MM.1S (cell line): ENCODE measurements around the gene IFI44L.

Experiments used
- DNase-seq: peaks from one replicate; pipeline ENCODE4 v3.0.0-alpha.2; 2015
- H2AFZ ChIP-seq: fragments of 300-600 bp; sonication (generic); 2 replicates; pipeline ENCODE4 v1.6.0; 2016; ENCODE audit warnings: antibody characterized with exemption, low read length
- H3F3A ChIP-seq: fragments of 300-600 bp; sonication (generic); 2 replicates; pipeline ENCODE4 v1.6.1; 2016; ENCODE audit warnings: mild to moderate bottlenecking, antibody characterized with exemption, low read length, moderate library complexity, mixed read lengths; ENCODE audit not compliant: insufficient read depth
- H3K27ac ChIP-seq: fragments of 300-600 bp; sonication (generic); 2 replicates; pipeline ENCODE4 v1.5.1; 2016; ENCODE audit warnings: mild to moderate bottlenecking, low read length
- H3K27me3 ChIP-seq: fragments of 300-600 bp; sonication (generic); replicated peaks from 2 replicates; pipeline ENCODE4 v1.6.0; 2016; ENCODE audit warnings: low read length; ENCODE audit not compliant: insufficient read depth
- H3K36me3 ChIP-seq: fragments of 300-600 bp; sonication (generic); replicated peaks from 2 replicates; pipeline ENCODE4 v1.6.1; 2016; ENCODE audit warnings: mild to moderate bottlenecking, low read length, mixed read lengths; ENCODE audit not compliant: insufficient read depth
- H3K4me1 ChIP-seq: fragments of 300-600 bp; sonication (generic); 2 replicates; pipeline ENCODE4 v1.6.1; 2016; ENCODE audit warnings: low read length, mixed read lengths
- H3K4me2 ChIP-seq: fragments of 300-600 bp; sonication (generic); 2 replicates; pipeline ENCODE4 v1.6.0; 2016; ENCODE audit warnings: low read depth, low read length
- H3K4me3 ChIP-seq: fragments of 300-600 bp; sonication (generic); 2 replicates; pipeline ENCODE4 v1.5.1; 2016; ENCODE audit warnings: low read length, mixed read lengths
- H3K79me2 ChIP-seq: fragments of 300-600 bp; sonication (generic); 2 replicates; pipeline ENCODE4 v1.6.1; 2016; ENCODE audit warnings: mixed run types, low read length, mixed read lengths
- H3K9ac ChIP-seq: fragments of 300-600 bp; sonication (generic); 2 replicates; pipeline ENCODE4 v1.6.1; 2016; ENCODE audit warnings: low read length, mixed read lengths
- H3K9me2 ChIP-seq: fragments of 300-600 bp; sonication (generic); replicated peaks from 2 replicates; pipeline ENCODE4 v1.6.1; 2016; ENCODE audit warnings: mild to moderate bottlenecking, low read length, mixed read lengths; ENCODE audit not compliant: insufficient read depth
- H3K9me3 ChIP-seq: fragments of 300-600 bp; sonication (generic); replicated peaks from 2 replicates; pipeline ENCODE4 v1.6.1; 2016; ENCODE audit warnings: mild to moderate bottlenecking, low read length, mixed read lengths; ENCODE audit not compliant: insufficient read depth
- H4K20me1 ChIP-seq: fragments of 300-600 bp; sonication (generic); 2 replicates; pipeline ENCODE4 v1.6.1; 2016; ENCODE audit warnings: mild to moderate bottlenecking, low read length, moderate library complexity, mixed read lengths; ENCODE audit not compliant: insufficient read depth
- CTCF ChIP-seq: fragments of 300-600 bp; sonication (generic); IDR thresholded peaks from 2 replicates; pipeline ENCODE4 v1.5.1; 2016; ENCODE audit warnings: antibody characterized with exemption, low read length, mixed read lengths
- EZH2 ChIP-seq: fragments of 300-600 bp; sonication (generic); optimal IDR thresholded peaks from 2 replicates; pipeline ENCODE3; 2017; ENCODE audit warnings: low read depth, mild to moderate bottlenecking, antibody characterized with exemption, low read length, mixed read lengths
- EZH2phosphoT487 ChIP-seq: fragments of 300-600 bp; sonication (generic); IDR thresholded peaks from 2 replicates; pipeline ENCODE4 v1.6.1; 2018; ENCODE audit warnings: antibody characterized with exemption, low read length

IFI44L gene

GRCh38 chr1:78665809-78666208 is 45.6 kb downstream of the IFI44L start:
- H3K79me2 ChIP-seq: no peaks in the 10 kb centered on the region
- no peaks in the 10 kb centered on the region for H4K20me1 ChIP-seq
- TF ChIP-seq EZH2 (no peak), CTCF (no peak), EZH2phosphoT487 (no peak)
- no peaks in the 10 kb centered on the region for H3K4me1 ChIP-seq
- no peak for DNase-seq
- no peak overlapping the region for H3K4me3 ChIP-seq
- no peaks in the 10 kb centered on the region for H3K36me3 ChIP-seq
- no peak overlapping the region for H2AFZ ChIP-seq
- no peaks in the 10 kb centered on the region for H3K9me2 ChIP-seq
- H3F3A ChIP-seq: no peaks in the 10 kb centered on the region
- H3K9me3 ChIP-seq: no peaks in the 10 kb centered on the region
- no peak overlapping the region for H3K4me2 ChIP-seq
- H3K9ac ChIP-seq: no peak overlapping the region
- no peak overlapping the region for H3K27ac ChIP-seq
- no peaks in the 10 kb centered on the region for H3K27me3 ChIP-seq

- H4K20me1 ChIP-seq: no peaks in the 10 kb centered on the region
- DNase-seq: no peak
- no peaks in the 10 kb centered on the region for H3K36me3 ChIP-seq
- no peaks in the 10 kb centered on the region for H3K27me3 ChIP-seq
- H3K27ac ChIP-seq: no peak overlapping the region
- no peaks in the 10 kb centered on the region for H3K9me3 ChIP-seq
- no peaks in the 10 kb centered on the region for H3K79me2 ChIP-seq
- H2AFZ ChIP-seq: no peak overlapping the region
- H3K9ac ChIP-seq: no peak overlapping the region
- H3K4me2 ChIP-seq: no peak overlapping the region
- H3K4me3 ChIP-seq: no peak overlapping the region
- no peaks in the 10 kb centered on the region for H3K9me2 ChIP-seq
- no peaks in the 10 kb centered on the region for H3K4me1 ChIP-seq
- TF ChIP-seq EZH2: no peak
- no peak for TF ChIP-seq EZH2phosphoT487
- TF ChIP-seq CTCF: no peak
- H3F3A ChIP-seq: no peaks in the 10 kb centered on the region
Measured at GRCh38 chr1:78667939-78668338, 47.7 kb downstream of the IFI44L start.

- no peaks in the 10 kb centered on the region for H3K36me3 ChIP-seq
- no peak overlapping the region for H3K9ac ChIP-seq
- no peak overlapping the region for H2AFZ ChIP-seq
- H3K4me3 ChIP-seq: no peak overlapping the region
- no peaks in the 10 kb centered on the region for H3K9me3 ChIP-seq
- TF ChIP-seq EZH2phosphoT487: no peak
- TF ChIP-seq EZH2: no peak
- no peak for TF ChIP-seq CTCF
- no peaks in the 10 kb centered on the region for H3K9me2 ChIP-seq
- no peaks in the 10 kb centered on the region for H3F3A ChIP-seq
- no peak overlapping the region for H3K27ac ChIP-seq
- no peak for DNase-seq
- H3K4me2 ChIP-seq: no peak overlapping the region
- H3K79me2 ChIP-seq: no peaks in the 10 kb centered on the region
- H4K20me1 ChIP-seq: no peaks in the 10 kb centered on the region
- no peaks in the 10 kb centered on the region for H3K27me3 ChIP-seq
- H3K4me1 ChIP-seq: no peaks in the 10 kb centered on the region
Measured at GRCh38 chr1:78668427-78668826, 48.2 kb downstream of the IFI44L start.
